ENCODE measurements around the gene TUBAL3. TPM values are rescaled to one million over a fixed set of nuclear protein-coding genes. Genes with fewer than 3 reads are reported as not detected.

TUBAL3 gene
- total RNA-seq, 1 experiment from 2014 or later: not detected

GRCh38 chr10:5360318-5360915, 44.2 kb downstream of the TUBAL3 start:
- ChIA-PET CTCF (no interaction called here), POLR2A (no interaction called here)
- no peaks in the 10 kb centered on the region for H3K9me3 ChIP-seq (ENCODE audit: control insufficient read depth, insufficient read depth, low read depth, low read length)
- no peaks in the 10 kb centered on the region for H3K27me3 ChIP-seq (ENCODE audit: control insufficient read depth, insufficient read depth, low read length)
- intact Hi-C loops (cut with micrococcal nuclease; ENCODE audit: unreplicated experiment): no loop called here
- ATAC-seq (no peak), DNase-seq (ENCODE audit: low read depth, low spot score) (no peak)
- no peak overlapping the region for H3K4me3 ChIP-seq (ENCODE audit: low read depth in 2 of 2, low read length in 2 of 2)
- in situ Hi-C loops (cut with HindIII; ENCODE audit: low pct_unique_long_range_greater_than_20kb, low sequenced_read_pairs): no loop called here
- TF ChIP-seq POLR2AphosphoS5 (IDR thresholded peaks at IDR 0.05; ENCODE audit: low read depth, low read length) (no peak), REST (IDR thresholded peaks at IDR 0.05; ENCODE audit: insufficient read depth in 1 of 2, low read depth in 2 of 2, low read length in 1 of 2) (no peak), TCF7L2 (IDR thresholded peaks at IDR 0.05; ENCODE audit: low read depth, low read length) (no peak), SIN3A (IDR thresholded peaks at IDR 0.05; ENCODE audit: borderline replicate concordance, insufficient read depth, low read depth, low read length) (no peak)
- BruUV-seq (replicated peaks): no TSS peak
- no peak overlapping the region for H3K27ac ChIP-seq (ENCODE audit: low read length)
- no peaks in the 10 kb centered on the region for H3K36me3 ChIP-seq (ENCODE audit: control insufficient read depth, insufficient read depth, low read length)
- no peaks in the 10 kb centered on the region for H3K4me1 ChIP-seq (ENCODE audit: control insufficient read depth, insufficient read depth, low read length)

- no peaks in the 10 kb centered on the region for H3K36me3 ChIP-seq (ENCODE audit: control insufficient read depth, insufficient read depth, low read length)
- H3K27me3 ChIP-seq (ENCODE audit: control insufficient read depth, insufficient read depth, low read length): no peaks in the 10 kb centered on the region
- no peak for DNase-seq (ENCODE audit: low read depth, low spot score)
- no peaks in the 10 kb centered on the region for H3K4me1 ChIP-seq (ENCODE audit: control insufficient read depth, insufficient read depth, low read length)
- TF ChIP-seq SIN3A (IDR thresholded peaks at IDR 0.05; ENCODE audit: borderline replicate concordance, insufficient read depth, low read depth, low read length) (no peak), POLR2AphosphoS5 (IDR thresholded peaks at IDR 0.05; ENCODE audit: low read depth, low read length) (no peak), CTCF (IDR thresholded peaks at IDR 0.05) (no peak), TCF7L2 (IDR thresholded peaks at IDR 0.05; ENCODE audit: low read depth, low read length) (no peak), REST (IDR thresholded peaks at IDR 0.05; ENCODE audit: insufficient read depth in 1 of 2, low read depth in 2 of 2, low read length in 1 of 2) (no peak)
- intact Hi-C loops (cut with micrococcal nuclease; ENCODE audit: unreplicated experiment) (no loop called here), in situ Hi-C loops (cut with HindIII; ENCODE audit: low pct_unique_long_range_greater_than_20kb, low sequenced_read_pairs) (no loop called here)
- CTCF ChIA-PET: no interaction called here
- H3K4me3 ChIP-seq (ENCODE audit: low read depth in 2 of 2, low read length in 2 of 2): no peak overlapping the region
- ATAC-seq: no peak
- no TSS peak for BruUV-seq (replicated peaks)
- POLR2A ChIA-PET: no interaction called here
- no peak overlapping the region for H3K27ac ChIP-seq (ENCODE audit: low read length)
- no peaks in the 10 kb centered on the region for H3K9me3 ChIP-seq (ENCODE audit: control insufficient read depth, insufficient read depth, low read depth, low read length)
Measured at GRCh38 chr10:5356302-5356763, 48.3 kb downstream of the TUBAL3 start.

Data from Panc1 (cell line).